Caki2 (cell line): ENCODE measurements around the gene ROBO2. TPM values are rescaled to one million over a fixed set of nuclear protein-coding genes. Genes with fewer than 3 reads are reported as not detected.
"Not testable (repeated sequence)": the region's sequence is repeated elsewhere in the genome, so short reads cannot be mapped to it uniquely, and the experiment has no call there.

Source experiments
- DNase-seq: peaks from one replicate; pipeline ENCODE4 v3.0.0-alpha.2; 2015; ENCODE audit warnings: low read depth
- in situ Hi-C: cut with HindIII; loops from 2 replicates; pipeline ENCODE4 v1.10.0; 2016; ENCODE audit warnings: low sequenced_read_pairs, low pct_unique_long_range_greater_than_20kb, mixed read lengths
- total RNA-seq: library from RNA; depleted of rRNA; stranded (reverse); fragments of >200 nt; shearing (Covaris generic); gene quantifications from 2 replicates; pipeline ENCODE4 v1.2.3, GENCODE V29; 2014; ENCODE audit warnings: low replicate concordance

Gene ROBO2
- total RNA-seq, 1 experiment from 2014 or later = 13.8 TPM

DNA sequence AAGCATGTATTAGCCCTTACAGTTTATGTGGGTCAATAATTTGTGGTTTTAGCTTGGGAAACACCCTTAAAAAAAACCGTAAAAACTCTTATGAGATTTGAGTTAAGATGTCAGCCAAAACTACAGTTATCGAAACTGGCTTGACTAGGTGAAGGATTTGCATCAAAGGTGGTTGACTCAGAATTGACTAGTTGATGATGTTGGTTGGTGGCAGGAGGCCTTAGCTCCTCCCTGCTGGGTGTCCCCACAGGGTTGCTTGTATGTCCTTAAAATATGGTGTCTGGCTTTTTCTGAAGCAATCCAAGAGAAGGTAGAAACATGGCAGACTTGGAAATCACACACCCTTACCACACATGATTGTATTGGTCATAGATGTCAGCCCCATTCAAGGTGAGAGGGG is 305.1 kb downstream of the ROBO2 start:
- no peak for DNase-seq
- in situ Hi-C loops = no loop called here

GRCh38 chr3:77348244-77348855 is 308.5 kb downstream of the ROBO2 start:
- in situ Hi-C loops = no loop called here
- no peak for DNase-seq

DNA sequence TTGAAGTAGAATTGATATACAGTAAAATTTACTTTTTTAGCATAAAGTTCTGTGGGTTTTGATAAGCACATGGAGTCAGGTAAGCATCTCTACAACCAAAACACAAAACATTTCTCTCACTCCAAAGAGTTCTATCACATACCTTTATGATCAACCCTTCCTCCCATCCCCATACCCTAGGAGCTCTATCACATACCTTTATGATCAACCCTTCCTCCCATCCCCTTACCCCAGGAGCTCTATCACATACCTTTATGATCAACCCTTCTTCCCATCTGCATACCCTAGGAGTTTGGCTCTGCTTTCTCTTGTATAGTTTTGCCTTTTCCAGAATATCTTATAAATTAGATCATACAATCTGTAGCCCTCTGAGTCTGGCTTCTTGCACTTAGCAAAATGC is 315.1 kb downstream of the ROBO2 start:
- in situ Hi-C loops = no loop called here
- no peak for DNase-seq

DNA sequence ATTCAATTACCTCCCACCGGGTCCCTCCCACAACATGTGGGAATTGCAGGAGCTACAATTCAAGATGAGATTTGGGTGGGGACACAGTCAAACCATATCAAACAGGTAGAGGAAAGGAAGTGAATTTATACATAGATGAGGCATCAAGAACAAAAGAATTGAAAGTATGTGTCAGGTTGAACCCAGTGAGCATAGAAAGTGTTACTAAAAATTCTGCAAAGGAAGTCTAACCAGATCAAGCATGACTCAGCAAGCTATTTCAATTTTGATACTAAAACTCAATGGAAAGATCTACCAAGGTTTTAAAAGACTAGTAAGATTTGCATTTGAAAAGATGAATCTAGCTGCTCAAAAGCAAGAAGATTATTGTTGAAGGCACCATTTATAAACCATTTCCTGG is 323.0 kb downstream of the ROBO2 start:
- DNase-seq = no peak
- in situ Hi-C loops = no loop called here

DNA sequence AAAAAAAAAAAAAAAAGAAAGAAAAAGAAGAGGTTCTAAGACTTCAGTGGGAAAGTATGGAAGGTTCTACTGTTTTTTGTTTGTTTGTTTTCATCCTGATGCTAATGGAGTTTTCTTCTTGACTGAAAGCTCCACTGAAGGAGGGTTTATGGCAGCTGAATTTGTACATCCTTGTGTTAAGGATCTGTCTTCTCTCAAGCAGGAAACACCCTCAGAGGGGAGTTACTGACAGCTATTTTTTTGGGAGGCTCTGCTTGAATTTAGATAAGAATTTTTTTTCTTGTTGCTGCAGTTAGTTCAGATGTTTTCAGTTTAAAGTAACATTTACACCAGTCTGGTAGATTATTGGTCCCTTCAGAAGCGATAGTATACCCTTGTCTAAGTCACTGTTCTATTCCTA is 325.3 kb downstream of the ROBO2 start:
- in situ Hi-C loops = no loop called here
- DNase-seq = no peak

- in situ Hi-C loops = no loop called here
- peak; percentile 17 for DNase-seq
These were observed 330.5 kb downstream of the ROBO2 start for GRCh38 chr3:77370413-77370812.

- in situ Hi-C loops = no loop called here
- DNase-seq = no peak
These were observed 332.1 kb downstream of the ROBO2 start for GRCh38 chr3:77372018-77372417.

DNA sequence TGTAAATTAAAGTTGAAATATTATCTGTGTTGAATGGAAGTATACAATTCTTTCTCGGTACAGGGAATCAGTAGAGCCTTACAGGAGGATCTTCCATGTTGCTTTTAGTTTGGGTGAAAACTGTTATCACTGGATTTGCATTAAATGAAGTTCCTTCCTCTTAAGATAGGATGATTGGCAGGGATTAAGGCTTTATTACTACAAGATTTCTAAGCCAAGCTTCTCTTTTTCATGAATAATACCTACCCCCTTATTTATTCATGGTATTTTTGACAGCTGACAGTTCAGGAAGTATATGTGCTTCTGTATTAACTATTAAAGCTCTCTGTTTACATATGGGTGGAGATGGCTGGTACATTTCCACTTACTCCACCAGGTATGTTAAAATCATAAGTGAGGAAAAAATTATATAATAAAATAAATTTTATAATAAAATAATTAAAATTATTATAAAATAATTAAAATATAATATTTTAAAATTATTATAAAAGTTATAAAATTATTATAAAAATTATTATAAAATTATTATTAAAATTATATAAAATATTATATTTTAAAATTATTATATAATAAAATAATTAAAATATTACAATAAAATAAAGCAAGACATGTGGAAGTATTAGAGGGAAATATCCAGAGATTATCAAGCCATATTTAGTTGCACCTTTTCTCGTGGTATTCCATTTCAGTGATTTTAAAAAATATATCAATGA is 332.9 kb downstream of the ROBO2 start:
- in situ Hi-C loops = no loop called here

DNA sequence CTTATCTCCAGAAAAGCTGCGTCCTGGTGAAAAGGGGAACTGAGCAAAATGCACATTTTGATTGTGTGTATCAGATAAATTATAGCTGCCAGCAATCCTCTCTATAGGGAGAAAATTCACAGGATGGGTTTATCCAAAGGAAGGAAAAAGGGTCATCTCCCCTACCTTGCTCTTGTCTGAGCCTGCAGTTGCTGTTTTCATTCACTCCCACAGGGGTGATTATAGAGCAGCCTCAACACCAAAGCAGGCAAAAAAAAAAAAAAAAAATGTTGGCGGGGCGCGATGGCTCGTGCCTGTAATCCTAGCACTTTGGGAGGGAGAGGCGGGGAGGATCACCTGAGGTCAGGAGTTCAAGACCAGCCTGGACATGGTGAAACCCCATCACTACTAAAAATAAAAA is 333.7 kb downstream of the ROBO2 start:
- no peak for DNase-seq
- in situ Hi-C loops = no loop called here

More for the DNA sequence above, 332.9 kb downstream of the ROBO2 start:
- DNase-seq = no peak

GRCh38 chr3:77376511-77376910 is 336.6 kb downstream of the ROBO2 start:
- in situ Hi-C loops = no loop called here
- DNase-seq = no peak

- no peak for DNase-seq
- in situ Hi-C loops = no loop called here
These were observed 337.8 kb downstream of the ROBO2 start for GRCh38 chr3:77377717-77378116.

- in situ Hi-C loops = no loop called here
These were observed 340.2 kb downstream of the ROBO2 start for GRCh38 chr3:77380136-77380535.

DNA sequence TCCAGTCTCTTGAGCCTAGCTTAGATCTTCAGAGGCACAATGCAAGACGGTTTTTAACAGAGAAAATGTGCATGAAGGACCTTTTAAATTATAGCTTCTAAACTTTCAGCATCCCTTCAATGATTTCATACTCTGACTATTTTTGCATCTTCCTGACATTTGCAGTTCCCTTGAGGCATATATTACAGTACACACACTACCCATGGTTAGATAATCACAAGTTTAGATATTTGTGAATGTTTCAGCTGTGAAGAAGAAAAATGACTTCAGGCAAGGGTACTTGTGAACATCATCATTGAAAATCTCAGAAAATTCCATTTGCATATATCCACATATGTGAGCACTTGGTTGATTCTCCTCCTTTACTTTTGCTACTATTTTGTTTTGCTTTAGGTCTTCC is 341.5 kb downstream of the ROBO2 start:
- in situ Hi-C loops = no loop called here
- no peak for DNase-seq

More at GRCh38 chr3:77380136-77380535, 340.2 kb downstream of the ROBO2 start:
- no peak for DNase-seq

DNA sequence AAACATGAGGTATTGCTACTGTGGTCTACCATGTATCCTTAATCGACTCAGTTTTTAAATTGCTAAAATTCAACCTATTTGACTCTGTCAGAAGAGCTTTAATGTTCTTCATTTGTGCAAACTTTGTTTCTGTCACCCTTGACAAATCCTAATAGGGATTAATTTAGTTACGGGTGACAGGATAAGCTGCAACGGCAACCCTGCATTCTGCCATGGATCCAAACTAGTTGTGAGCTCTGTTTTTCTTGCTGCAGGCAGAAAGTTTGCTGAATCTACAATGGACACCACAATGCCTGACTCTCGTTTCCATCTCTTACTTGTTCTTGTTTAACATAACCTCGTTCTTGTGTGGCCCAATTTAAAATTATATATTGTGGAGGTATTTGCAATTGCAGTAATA is 352.3 kb downstream of the ROBO2 start:
- in situ Hi-C loops = no loop called here
- DNase-seq = no peak

- no peak for DNase-seq
- in situ Hi-C loops = no loop called here
These were observed 354.1 kb downstream of the ROBO2 start for GRCh38 chr3:77394046-77394445.

GRCh38 chr3:77404871-77405270 is 365.0 kb downstream of the ROBO2 start:
- in situ Hi-C loops = no loop called here

GRCh38 chr3:77407441-77407840 is 367.5 kb downstream of the ROBO2 start:
- in situ Hi-C loops = no loop called here
- DNase-seq = no peak

More at GRCh38 chr3:77404871-77405270, 365.0 kb downstream of the ROBO2 start:
- DNase-seq = no peak

- in situ Hi-C loops, DNase-seq: not testable (repeated sequence)
These were observed 370.4 kb downstream of the ROBO2 start for GRCh38 chr3:77410334-77410733.

- in situ Hi-C loops = no loop called here
- DNase-seq = no peak
These were observed 371.4 kb downstream of the ROBO2 start for GRCh38 chr3:77411334-77411733.

DNA sequence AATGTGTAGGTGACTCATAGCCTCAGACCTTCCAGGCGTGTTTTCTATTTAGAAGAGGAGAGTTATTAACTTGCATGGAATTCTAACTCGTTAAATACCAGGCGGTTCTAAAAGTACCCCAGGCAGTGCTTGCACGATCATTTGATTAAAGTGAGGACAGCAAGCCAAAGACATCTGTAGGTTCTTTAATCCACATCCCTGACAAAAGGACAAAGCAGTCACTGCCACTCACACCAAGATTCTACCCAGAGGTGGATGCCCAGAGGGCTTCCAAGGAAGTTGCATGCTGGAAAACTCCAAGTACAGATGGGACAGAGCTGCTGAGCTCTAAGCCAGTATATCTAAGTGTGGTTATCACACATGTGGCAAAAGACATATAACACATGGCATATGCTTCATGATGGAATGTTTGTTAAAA is 372.1 kb downstream of the ROBO2 start:
- in situ Hi-C loops = no loop called here

More for the DNA sequence above, 372.1 kb downstream of the ROBO2 start:
- no peak for DNase-seq
